H4 (cell line): Measurements from ENCODE around the gene MADCAM1. TPM values are rescaled to one million over a fixed set of nuclear protein-coding genes. Genes with fewer than 3 reads are reported as not detected.

Source experiments
- total RNA-seq: library from RNA; depleted of rRNA; stranded (reverse); fragments of >200 nt; shearing (Covaris generic); gene quantifications from 2 replicates; pipeline ENCODE4 v1.2.3, GENCODE V29; 2014; rRNA removed

MADCAM1 gene
- total RNA-seq, 1 experiment from 2014 or later = not detected

Other genes starting within 250 kb of the MADCAM1 start
- 111 and 138 TPM in 2 replicates for gene PLPP2, start 205.1 kb upstream of the MADCAM1 start, total RNA-seq
- 2.8 and 5.1 TPM in 2 replicates for gene MIER2, start 151.7 kb upstream of the MADCAM1 start, total RNA-seq
- gene C2CD4C, start 87.3 kb upstream of the MADCAM1 start, total RNA-seq = 0.78 and 0.93 TPM in 2 replicates
- gene SHC2, start 35.5 kb upstream of the MADCAM1 start, total RNA-seq = 1.4 and 2.0 TPM in 2 replicates
- gene TPGS1, start 11.0 kb downstream of the MADCAM1 start, total RNA-seq = 28.3 and 45.8 TPM in 2 replicates
- gene CDC34, start 35.3 kb downstream of the MADCAM1 start, total RNA-seq = 33.2 and 35.7 TPM in 2 replicates
- gene GZMM, start 47.6 kb downstream of the MADCAM1 start, total RNA-seq = not detected in 2 replicates
- 587 and 617 TPM in 2 replicates for gene BSG, start 76.1 kb downstream of the MADCAM1 start, total RNA-seq
- 4.5 and 4.6 TPM in 2 replicates for gene HCN2, start 93.4 kb downstream of the MADCAM1 start, total RNA-seq
- 19.9 and 21.5 TPM in 2 replicates for gene POLRMT, start 137.1 kb downstream of the MADCAM1 start, total RNA-seq
- gene FGF22, start 143.4 kb downstream of the MADCAM1 start, total RNA-seq = not detected in 2 replicates
- gene RNF126, start 166.7 kb downstream of the MADCAM1 start, total RNA-seq = 23.8 and 27.4 TPM in 2 replicates
- gene FSTL3, start 179.9 kb downstream of the MADCAM1 start, total RNA-seq = 35.6 and 45.6 TPM in 2 replicates
- gene PRSS57, start 199.0 kb downstream of the MADCAM1 start, total RNA-seq = not detected in 2 replicates
- 3.7 and 5.8 TPM in 2 replicates for gene PALM, start 212.4 kb downstream of the MADCAM1 start, total RNA-seq